ENCODE measurements around the gene MALSU1. TPM values are rescaled to one million over a fixed set of nuclear protein-coding genes. Genes with fewer than 3 reads are reported as not detected.

MALSU1 gene
- total RNA-seq: 81.3 and 82.6 TPM in 2 replicates

DNA sequence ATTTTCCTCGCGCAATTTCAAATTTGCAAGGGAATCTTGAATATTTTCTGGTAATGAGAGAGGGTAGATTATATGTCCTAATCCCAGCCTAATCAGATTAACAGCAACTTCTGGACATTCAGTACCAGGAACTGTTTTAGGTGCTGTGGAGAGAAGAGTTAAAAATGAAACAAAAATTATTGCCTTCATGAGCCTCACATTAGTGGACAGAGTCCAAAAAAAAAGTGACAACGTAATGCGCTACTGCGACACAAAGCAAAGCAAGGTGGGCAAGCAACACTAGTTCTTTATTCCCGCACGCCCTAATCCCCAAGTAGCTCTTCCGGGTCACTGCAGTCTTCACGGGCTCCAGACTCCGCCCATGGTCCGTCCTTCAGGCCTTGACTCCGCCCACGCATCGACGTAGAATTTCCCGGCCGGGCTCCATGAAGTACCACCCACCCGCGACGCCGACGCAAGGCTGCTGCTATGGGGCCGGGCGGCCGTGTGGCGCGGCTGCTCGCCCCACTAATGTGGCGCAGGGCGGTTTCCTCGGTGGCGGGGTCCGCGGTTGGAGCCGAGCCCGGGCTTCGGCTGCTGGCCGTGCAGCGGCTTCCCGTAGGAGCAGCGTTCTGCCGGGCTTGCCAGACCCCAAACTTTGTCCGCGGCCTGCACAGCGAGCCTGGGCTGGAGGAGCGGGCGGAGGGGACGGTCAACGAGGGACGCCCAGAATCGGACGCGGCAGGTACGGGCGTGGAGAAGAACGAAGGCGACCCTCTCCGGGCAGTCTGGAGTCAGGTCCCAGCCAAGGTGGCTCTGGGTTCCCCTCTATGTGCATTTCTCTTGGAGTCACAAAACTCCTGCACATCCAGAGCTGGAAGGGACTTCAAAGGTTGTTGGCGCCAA, at the start of gene MALSU1:
Gene MALSU1, plus strand, starts transcription at position 455 of the 885 bp plus-strand sequence. Its CDS starts 14 bp downstream, at position 469.

Other genes with a start within 250 kb of the MALSU1 start
- gene KLHL7, start 193.6 kb upstream of the MALSU1 start, total RNA-seq: 34.9 and 43.6 TPM in 2 replicates
- 22.8 and 35.8 TPM in 2 replicates for gene NUP42, start 117.3 kb upstream of the MALSU1 start, total RNA-seq
- 19.6 and 23.2 TPM in 2 replicates for gene GPNMB, start 52.6 kb upstream of the MALSU1 start, total RNA-seq
- gene IGF2BP3, start 171.2 kb downstream of the MALSU1 start, total RNA-seq: 8.6 and 20.2 TPM in 2 replicates
- 15.9 and 20.2 TPM in 2 replicates for gene TRA2A, start 232.6 kb downstream of the MALSU1 start, total RNA-seq

Measured in myometrial cell (primary cell).